Epithelial cell of esophagus (primary cell): Measurements from ENCODE around the gene SEC16A.
A peak's percentile ranks its signal among the peaks of the same experiment; 100 is the strongest.

ENCODE experiments used
- DNase-seq: peaks from one replicate; pipeline ENCODE4 v3.0.0; 2010; ENCODE audit warnings: low read depth
- H3K4me3 ChIP-seq: 2 replicates; pipeline ENCODE4 v1.5.1; 2011; ENCODE audit warnings: mild to moderate bottlenecking, low read length, control low read depth
- CTCF ChIP-seq: IDR thresholded peaks from 2 replicates; pipeline ENCODE4 v1.5.1; 2011; ENCODE audit warnings: low read depth, mild to moderate bottlenecking, low read length, control low read depth, inconsistent platforms; ENCODE audit not compliant: insufficient read depth; ENCODE audit errors: missing control alignments

Gene SEC16A

GRCh38 chr9:136422876-136423275 is 60.0 kb downstream of the SEC16A start:
- DNase-seq, result no peak
- no peak overlapping the region for H3K4me3 ChIP-seq
- no peak for TF ChIP-seq CTCF

GRCh38 chr9:136421791-136422190 is 61.0 kb downstream of the SEC16A start:
- DNase-seq, result no peak
- H3K4me3 ChIP-seq, result no peak overlapping the region
- TF ChIP-seq CTCF, result no peak

GRCh38 chr9:136419092-136419420 is 63.8 kb downstream of the SEC16A start:
- TF ChIP-seq CTCF, result no peak

GRCh38 chr9:136418182-136419091 is 64.4 kb downstream of the SEC16A start:
- H3K4me3 ChIP-seq, result no peak overlapping the region
- no peak for DNase-seq
- no peak for TF ChIP-seq CTCF

More at GRCh38 chr9:136419092-136419420, 63.8 kb downstream of the SEC16A start:
- DNase-seq, result no peak
- H3K4me3 ChIP-seq, result no peak overlapping the region

GRCh38 chr9:136416914-136417313 is 65.9 kb downstream of the SEC16A start:
- no peak overlapping the region for H3K4me3 ChIP-seq
- no peak for TF ChIP-seq CTCF
- DNase-seq, result no peak

- DNase-seq, result peak; percentile 17
- TF ChIP-seq CTCF, result no peak
- H3K4me3 ChIP-seq, result no peak overlapping the region
These were observed 66.4 kb downstream of the SEC16A start for GRCh38 chr9:136416427-136416826.

- DNase-seq, result no peak
- H3K4me3 ChIP-seq, result no peak overlapping the region
- TF ChIP-seq CTCF, result no peak
These were observed 69.9 kb downstream of the SEC16A start for GRCh38 chr9:136412962-136413361.
